ENCODE data around the gene WDR37.

WDR37 gene

GRCh38 chr10:1148855-1149605 is 92.8 kb downstream of the WDR37 start:
- no peak overlapping the region for H3K4me3 ChIP-seq (replicated peaks; ENCODE audit: low read depth, low read length)
- TF ChIP-seq, protein P1, sequence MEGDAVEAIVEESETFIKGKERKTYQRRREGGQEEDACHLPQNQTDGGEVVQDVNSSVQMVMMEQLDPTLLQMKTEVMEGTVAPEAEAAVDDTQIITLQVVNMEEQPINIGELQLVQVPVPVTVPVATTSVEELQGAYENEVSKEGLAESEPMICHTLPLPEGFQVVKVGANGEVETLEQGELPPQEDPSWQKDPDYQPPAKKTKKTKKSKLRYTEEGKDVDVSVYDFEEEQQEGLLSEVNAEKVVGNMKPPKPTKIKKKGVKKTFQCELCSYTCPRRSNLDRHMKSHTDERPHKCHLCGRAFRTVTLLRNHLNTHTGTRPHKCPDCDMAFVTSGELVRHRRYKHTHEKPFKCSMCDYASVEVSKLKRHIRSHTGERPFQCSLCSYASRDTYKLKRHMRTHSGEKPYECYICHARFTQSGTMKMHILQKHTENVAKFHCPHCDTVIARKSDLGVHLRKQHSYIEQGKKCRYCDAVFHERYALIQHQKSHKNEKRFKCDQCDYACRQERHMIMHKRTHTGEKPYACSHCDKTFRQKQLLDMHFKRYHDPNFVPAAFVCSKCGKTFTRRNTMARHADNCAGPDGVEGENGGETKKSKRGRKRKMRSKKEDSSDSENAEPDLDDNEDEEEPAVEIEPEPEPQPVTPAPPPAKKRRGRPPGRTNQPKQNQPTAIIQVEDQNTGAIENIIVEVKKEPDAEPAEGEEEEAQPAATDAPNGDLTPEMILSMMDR (IDR thresholded peaks at IDR 0.05; ENCODE audit: insufficient read depth, low read length, poor library complexity, severe bottlenecking) = no peak
- peaks cover 3% of the 10 kb centered on the region for H3K27me3 ChIP-seq (replicated peaks; ENCODE audit: control insufficient read depth, insufficient read depth, low read length)
- DNase-seq (ENCODE audit: extremely low read depth, insufficient read length) = no peak
- no peaks in the 10 kb centered on the region for H3K36me3 ChIP-seq (ENCODE audit: control insufficient read depth, insufficient read depth, low read length)

DNA sequence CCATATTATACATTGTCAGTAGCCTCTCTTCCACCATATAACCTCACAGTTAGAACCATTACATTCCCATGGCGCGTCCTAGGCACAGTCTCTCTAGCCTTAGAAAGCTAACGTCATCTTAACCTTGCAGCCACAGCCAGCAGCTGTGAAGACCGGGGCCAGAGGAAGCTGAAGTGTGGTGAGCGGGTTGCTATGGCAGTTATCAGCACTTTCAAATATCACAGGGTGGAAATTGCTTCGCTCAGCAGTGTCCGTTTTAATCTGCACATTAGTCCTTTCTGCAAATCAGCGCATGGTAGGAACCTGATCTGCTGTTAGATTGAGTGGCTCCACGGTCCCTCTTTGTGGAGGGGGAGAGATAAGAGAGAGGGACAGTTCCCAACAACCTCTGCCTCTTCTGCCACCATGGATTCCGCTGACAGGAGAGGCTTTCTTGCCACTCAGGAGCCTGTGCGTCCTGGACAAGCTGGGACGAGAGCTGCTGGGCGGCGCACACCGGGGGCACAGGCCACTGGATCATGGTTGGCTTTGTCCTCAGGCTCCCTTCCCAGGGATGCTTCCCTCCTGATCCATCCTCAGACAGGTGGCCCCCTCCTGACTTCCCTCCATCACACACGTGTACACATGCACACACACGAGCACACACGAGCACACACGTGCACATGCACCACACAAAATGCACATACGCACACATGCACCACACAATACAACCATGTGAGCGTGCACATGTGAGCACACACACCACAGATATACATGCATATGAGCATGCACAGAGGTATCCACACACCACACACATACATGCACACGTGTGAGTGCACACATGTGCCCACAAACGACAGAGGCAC is 93.8 kb downstream of the WDR37 start:
- no peak for DNase-seq (ENCODE audit: extremely low read depth, insufficient read length)
- H3K36me3 ChIP-seq (ENCODE audit: control insufficient read depth, insufficient read depth, low read length) = no peaks in the 10 kb centered on the region
- TF ChIP-seq, protein P1 (IDR thresholded peaks at IDR 0.05; ENCODE audit: insufficient read depth, low read length, poor library complexity, severe bottlenecking) = no peak
- no peak overlapping the region for H3K4me3 ChIP-seq (replicated peaks; ENCODE audit: low read depth, low read length)
- H3K27me3 ChIP-seq (replicated peaks; ENCODE audit: control insufficient read depth, insufficient read depth, low read length) = peaks cover 3% of the 10 kb centered on the region

- TF ChIP-seq, protein P1 (IDR thresholded peaks at IDR 0.05; ENCODE audit: insufficient read depth, low read length, poor library complexity, severe bottlenecking) = no peak
- DNase-seq (ENCODE audit: extremely low read depth, insufficient read length) = no peak
- Histone ChIP-seq H3K27me3 (replicated peaks; ENCODE audit: control insufficient read depth, insufficient read depth, low read length) (peaks cover 3% of the 10 kb centered on the region), H3K36me3 (ENCODE audit: control insufficient read depth, insufficient read depth, low read length) (no peaks in the 10 kb centered on the region), H3K4me3 (replicated peaks; ENCODE audit: low read depth, low read length) (no peak overlapping the region)
These were observed 94.4 kb downstream of the WDR37 start for GRCh38 chr10:1150638-1150955.

GRCh38 chr10:1151076-1152033 is 95.2 kb downstream of the WDR37 start:
- no peaks in the 10 kb centered on the region for H3K36me3 ChIP-seq (ENCODE audit: control insufficient read depth, insufficient read depth, low read length)
- TF ChIP-seq, protein P1 (IDR thresholded peaks at IDR 0.05; ENCODE audit: insufficient read depth, low read length, poor library complexity, severe bottlenecking) = no peak
- no peak for DNase-seq (ENCODE audit: extremely low read depth, insufficient read length)
- H3K27me3 ChIP-seq (replicated peaks; ENCODE audit: control insufficient read depth, insufficient read depth, low read length) = peaks cover 3% of the 10 kb centered on the region
- no peak overlapping the region for H3K4me3 ChIP-seq (replicated peaks; ENCODE audit: low read depth, low read length)

DNA sequence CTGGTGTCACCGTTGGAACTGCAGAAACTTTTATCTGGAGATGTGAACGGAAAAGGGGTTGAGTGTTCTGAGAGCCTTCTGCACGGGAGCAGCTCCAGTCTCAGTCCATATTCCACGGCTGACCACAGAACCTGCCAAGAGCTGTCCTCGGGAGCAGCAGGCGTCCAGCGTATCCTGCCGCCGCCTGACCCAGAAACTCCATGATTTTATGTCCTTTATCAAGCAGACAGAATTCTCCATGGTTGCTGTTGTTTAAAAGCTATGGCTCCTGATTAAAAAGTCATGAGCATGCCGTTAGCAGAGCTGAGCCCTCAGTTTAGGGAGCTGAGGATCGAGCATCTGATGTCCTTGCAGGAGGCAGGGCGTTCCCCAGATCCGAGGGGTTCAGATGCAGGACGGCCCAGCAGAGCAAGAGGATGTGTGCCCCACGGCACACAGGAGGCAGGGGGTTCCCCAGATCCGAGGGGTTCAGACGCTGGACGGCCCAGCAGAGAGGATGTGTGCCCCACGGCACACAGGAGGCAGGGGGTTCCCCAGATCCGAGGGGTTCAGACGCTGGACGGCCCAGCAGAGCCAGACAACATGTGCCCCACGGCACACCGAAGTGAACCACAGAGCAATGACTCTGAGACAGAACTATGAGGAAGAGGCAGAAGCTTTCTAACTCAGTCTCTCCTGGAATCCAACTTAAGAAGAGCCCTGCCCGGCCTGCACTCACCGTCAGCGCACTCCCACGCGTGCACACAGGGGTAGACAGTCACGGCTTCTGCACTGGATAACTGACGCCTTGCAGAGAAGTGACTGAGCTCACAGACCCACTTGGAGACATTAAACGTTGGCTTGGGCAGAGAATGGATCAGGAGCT is 96.4 kb downstream of the WDR37 start:
- TF ChIP-seq, protein P1 (IDR thresholded peaks at IDR 0.05; ENCODE audit: insufficient read depth, low read length, poor library complexity, severe bottlenecking) = no peak
- DNase-seq (ENCODE audit: extremely low read depth, insufficient read length) = no peak

More for the DNA sequence above, 96.4 kb downstream of the WDR37 start:
- Histone ChIP-seq H3K27me3 (replicated peaks; ENCODE audit: control insufficient read depth, insufficient read depth, low read length) (peaks cover 3% of the 10 kb centered on the region), H3K4me3 (replicated peaks; ENCODE audit: low read depth, low read length) (no peak overlapping the region), H3K36me3 (ENCODE audit: control insufficient read depth, insufficient read depth, low read length) (no peaks in the 10 kb centered on the region)

Measured in GM06990 (cell line).